ENCODE results near the gene CAP1. TPM values are rescaled to one million over a fixed set of nuclear protein-coding genes. Genes with fewer than 3 reads are reported as not detected.

CAP1 gene
- total RNA-seq, 4 donors from 2014 or later: 230 to 364 (median 290) TPM

GRCh38 chr1:40058453-40059337 is 18.2 kb downstream of the CAP1 start:
- ATAC-seq (ENCODE audit: low FRiP score) (no peak), DNase-seq (ENCODE audit: low spot score) (no peak)
- TF ChIP-seq CTCF (IDR thresholded peaks at IDR 0.05): no peak

GRCh38 chr1:40059338-40059959 is 18.9 kb downstream of the CAP1 start:
- no peak for TF ChIP-seq CTCF (IDR thresholded peaks at IDR 0.05)
- DNase-seq (ENCODE audit: low spot score) (no peak), ATAC-seq (ENCODE audit: low FRiP score) (no peak)

- no peak for DNase-seq (ENCODE audit: low spot score)
- TF ChIP-seq CTCF (IDR thresholded peaks at IDR 0.05): no peak
- no peak for ATAC-seq (ENCODE audit: low FRiP score)
These were observed 19.6 kb downstream of the CAP1 start for GRCh38 chr1:40059960-40060750.

- ATAC-seq (ENCODE audit: low FRiP score): no peak
- TF ChIP-seq CTCF (IDR thresholded peaks at IDR 0.05): no peak
- DNase-seq (ENCODE audit: low spot score): no peak
These were observed 24.4 kb downstream of the CAP1 start for GRCh38 chr1:40064797-40065499.

- DNase-seq (ENCODE audit: low spot score) (no peak), ATAC-seq (ENCODE audit: low FRiP score) (no peak)
- TF ChIP-seq CTCF (IDR thresholded peaks at IDR 0.05): no peak
These were observed 26.5 kb downstream of the CAP1 start for GRCh38 chr1:40067023-40067422.

- DNase-seq (ENCODE audit: low spot score) (no peak), ATAC-seq (ENCODE audit: low FRiP score) (no peak)
- TF ChIP-seq CTCF (IDR thresholded peaks at IDR 0.05): no peak
These were observed 27.3 kb downstream of the CAP1 start for GRCh38 chr1:40067851-40068250.
